ENCODE data around the gene TMEM116. TPM values are rescaled to one million over a fixed set of nuclear protein-coding genes. Genes with fewer than 3 reads are reported as not detected.
"Not testable (repeated sequence)": the region's sequence is repeated elsewhere in the genome, so short reads cannot be mapped to it uniquely, and the experiment has no call there.

TMEM116 gene
- polyA plus RNA-seq, 1 donor (not counting 4 experiments of a cell fraction or from before 2014, with no cell fraction given): 7.7 TPM

DNA sequence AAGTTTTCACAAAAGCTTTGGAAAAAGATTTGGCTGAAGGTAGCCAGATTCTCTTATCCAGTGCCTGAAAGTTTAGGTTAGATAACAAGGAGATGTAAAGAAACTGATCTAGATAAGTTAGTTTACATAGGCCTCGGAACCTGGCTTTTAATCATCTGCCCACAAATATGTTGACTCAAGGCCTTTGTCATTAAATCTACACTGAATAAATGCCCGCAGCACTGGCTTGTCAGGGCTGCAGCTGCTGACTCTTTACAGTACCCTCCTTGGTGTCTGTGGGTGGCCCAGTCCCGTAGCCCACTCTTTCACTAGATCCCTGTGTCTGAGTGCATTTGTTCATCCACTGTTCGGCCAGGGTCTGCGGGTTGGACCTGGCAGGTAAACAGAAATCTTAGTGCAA lies 58.0 kb downstream of the TMEM116 start:
- no peaks in the 10 kb centered on the region for H4K20me1 ChIP-seq (ENCODE audit: control insufficient read depth, extremely low read depth, insufficient read depth, low read length)
- H2AFZ ChIP-seq (ENCODE audit: control insufficient read depth, low read length): no peak overlapping the region
- no peaks in the 10 kb centered on the region for H3K79me2 ChIP-seq (ENCODE audit: control insufficient read depth, insufficient read depth, low read length)
- FAIRE-seq (no peak), DNase-seq (ENCODE audit: low read depth, low spot score) (no peak)
- H3K4me1 ChIP-seq (ENCODE audit: control insufficient read depth, extremely low read depth, insufficient read depth, low read length): no peaks in the 10 kb centered on the region
- H3K36me3 ChIP-seq (ENCODE audit: control insufficient read depth in 2 of 2, extremely low read depth in 1 of 2, insufficient read depth in 2 of 2, low read length in 2 of 2): no peaks in the 10 kb centered on the region
- dilution Hi-C loops (cut with MboI; ENCODE audit: extremely low pct_ligation_motif_present, low sequenced_read_pairs): no loop called here
- no peaks in the 10 kb centered on the region for H3K9me1 ChIP-seq (ENCODE audit: control insufficient read depth, extremely low read depth, insufficient read depth, low read length)
- H3K4me3 ChIP-seq (ENCODE audit: control insufficient read depth in 2 of 3, extremely low read depth in 1 of 3, insufficient read depth in 2 of 3, low read depth in 1 of 3, low read length in 3 of 3): no peak overlapping the region
- no peak overlapping the region for H3K4me2 ChIP-seq (ENCODE audit: control insufficient read depth, extremely low read depth, insufficient read depth, low read depth, low read length)
- H3K27ac ChIP-seq (ENCODE audit: control insufficient read depth, insufficient read depth, low read length): no peak overlapping the region
- H3K9ac ChIP-seq (ENCODE audit: control insufficient read depth, extremely low read depth, insufficient read depth, low read length): no peak overlapping the region
- no peaks in the 10 kb centered on the region for H3K9me3 ChIP-seq (ENCODE audit: control insufficient read depth, low read depth, low read length)
- no peak for TF ChIP-seq EZH2 (IDR thresholded peaks at IDR 0.05; ENCODE audit: low read length)
- TF ChIP-seq, protein P1, sequence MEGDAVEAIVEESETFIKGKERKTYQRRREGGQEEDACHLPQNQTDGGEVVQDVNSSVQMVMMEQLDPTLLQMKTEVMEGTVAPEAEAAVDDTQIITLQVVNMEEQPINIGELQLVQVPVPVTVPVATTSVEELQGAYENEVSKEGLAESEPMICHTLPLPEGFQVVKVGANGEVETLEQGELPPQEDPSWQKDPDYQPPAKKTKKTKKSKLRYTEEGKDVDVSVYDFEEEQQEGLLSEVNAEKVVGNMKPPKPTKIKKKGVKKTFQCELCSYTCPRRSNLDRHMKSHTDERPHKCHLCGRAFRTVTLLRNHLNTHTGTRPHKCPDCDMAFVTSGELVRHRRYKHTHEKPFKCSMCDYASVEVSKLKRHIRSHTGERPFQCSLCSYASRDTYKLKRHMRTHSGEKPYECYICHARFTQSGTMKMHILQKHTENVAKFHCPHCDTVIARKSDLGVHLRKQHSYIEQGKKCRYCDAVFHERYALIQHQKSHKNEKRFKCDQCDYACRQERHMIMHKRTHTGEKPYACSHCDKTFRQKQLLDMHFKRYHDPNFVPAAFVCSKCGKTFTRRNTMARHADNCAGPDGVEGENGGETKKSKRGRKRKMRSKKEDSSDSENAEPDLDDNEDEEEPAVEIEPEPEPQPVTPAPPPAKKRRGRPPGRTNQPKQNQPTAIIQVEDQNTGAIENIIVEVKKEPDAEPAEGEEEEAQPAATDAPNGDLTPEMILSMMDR (optimal IDR thresholded peaks at IDR 0.05 in 1 of 3, IDR thresholded peaks at IDR 0.05 in 1 of 3, conservative IDR thresholded peaks at IDR 0.05 in 1 of 3; ENCODE audit: extremely low read depth in 1 of 3, insufficient read depth in 2 of 3, low read length in 3 of 3): no peak
- no peaks in the 10 kb centered on the region for H3K27me3 ChIP-seq (ENCODE audit: control insufficient read depth, extremely low read depth, insufficient read depth, low read length)

GRCh38 chr12:111953455-111953854 lies 59.5 kb downstream of the TMEM116 start:
- Histone ChIP-seq H4K20me1 (ENCODE audit: control insufficient read depth, extremely low read depth, insufficient read depth, low read length) (no peaks in the 10 kb centered on the region), H3K4me2 (ENCODE audit: control insufficient read depth, extremely low read depth, insufficient read depth, low read depth, low read length) (no peak overlapping the region), H3K9ac (ENCODE audit: control insufficient read depth, extremely low read depth, insufficient read depth, low read length) (no peak overlapping the region), H3K9me3 (ENCODE audit: control insufficient read depth, low read depth, low read length) (no peaks in the 10 kb centered on the region), H3K9me1 (ENCODE audit: control insufficient read depth, extremely low read depth, insufficient read depth, low read length) (no peaks in the 10 kb centered on the region), H3K4me1 (ENCODE audit: control insufficient read depth, extremely low read depth, insufficient read depth, low read length) (no peaks in the 10 kb centered on the region), H3K79me2 (ENCODE audit: control insufficient read depth, insufficient read depth, low read length) (no peaks in the 10 kb centered on the region), H3K4me3 (ENCODE audit: control insufficient read depth in 2 of 3, extremely low read depth in 1 of 3, insufficient read depth in 2 of 3, low read depth in 1 of 3, low read length in 3 of 3) (no peak overlapping the region), H2AFZ (ENCODE audit: control insufficient read depth, low read length) (no peak overlapping the region), H3K27ac (ENCODE audit: control insufficient read depth, insufficient read depth, low read length) (no peak overlapping the region), H3K36me3 (ENCODE audit: control insufficient read depth in 2 of 2, extremely low read depth in 1 of 2, insufficient read depth in 2 of 2, low read length in 2 of 2) (no peaks in the 10 kb centered on the region), H3K27me3 (ENCODE audit: control insufficient read depth, extremely low read depth, insufficient read depth, low read length) (no peaks in the 10 kb centered on the region)
- no peak for FAIRE-seq
- DNase-seq (ENCODE audit: low read depth, low spot score): no peak
- TF ChIP-seq, protein P1 (optimal IDR thresholded peaks at IDR 0.05 in 1 of 3, IDR thresholded peaks at IDR 0.05 in 1 of 3, conservative IDR thresholded peaks at IDR 0.05 in 1 of 3; ENCODE audit: extremely low read depth in 1 of 3, insufficient read depth in 2 of 3, low read length in 3 of 3): no peak
- TF ChIP-seq EZH2 (IDR thresholded peaks at IDR 0.05; ENCODE audit: low read length): no peak
- dilution Hi-C loops (cut with MboI; ENCODE audit: extremely low pct_ligation_motif_present, low sequenced_read_pairs): no loop called here

GRCh38 chr12:111952084-111952787 lies 60.7 kb downstream of the TMEM116 start:
- H3K9ac ChIP-seq (ENCODE audit: control insufficient read depth, extremely low read depth, insufficient read depth, low read length); DNase-seq (ENCODE audit: low read depth, low spot score); H3K36me3 ChIP-seq (ENCODE audit: control insufficient read depth in 2 of 2, extremely low read depth in 1 of 2, insufficient read depth in 2 of 2, low read length in 2 of 2); H2AFZ ChIP-seq (ENCODE audit: control insufficient read depth, low read length); H3K9me1 ChIP-seq (ENCODE audit: control insufficient read depth, extremely low read depth, insufficient read depth, low read length); FAIRE-seq; H3K79me2 ChIP-seq (ENCODE audit: control insufficient read depth, insufficient read depth, low read length); H3K4me2 ChIP-seq (ENCODE audit: control insufficient read depth, extremely low read depth, insufficient read depth, low read depth, low read length); H3K4me3 ChIP-seq (ENCODE audit: control insufficient read depth in 2 of 3, extremely low read depth in 1 of 3, insufficient read depth in 2 of 3, low read depth in 1 of 3, low read length in 3 of 3); H3K27me3 ChIP-seq (ENCODE audit: control insufficient read depth, extremely low read depth, insufficient read depth, low read length); H3K4me1 ChIP-seq (ENCODE audit: control insufficient read depth, extremely low read depth, insufficient read depth, low read length); H3K27ac ChIP-seq (ENCODE audit: control insufficient read depth, insufficient read depth, low read length); H4K20me1 ChIP-seq (ENCODE audit: control insufficient read depth, extremely low read depth, insufficient read depth, low read length); dilution Hi-C loops (cut with MboI; ENCODE audit: extremely low pct_ligation_motif_present, low sequenced_read_pairs); H3K9me3 ChIP-seq (ENCODE audit: control insufficient read depth, low read depth, low read length): not testable (repeated sequence)
